Measurements from ENCODE around the gene POLR2H.

The POLR2H gene
- 6.3 to 30.5 (median 14.9) reads per million in 18 experiments for total RNA-seq

- peak in 1 of 2 donors; percentile 51 for DNase-seq
These were observed at the start of gene POLR2H, which contains the start of gene CLCN2 for GRCh38 chr3:184361532-184361931. POLR2H (plus strand) TSS chr3:184361710; CDS start chr3:184363493, 1,783 bp downstream. CLCN2 (minus strand) TSS chr3:184361605; CDS start chr3:184361479, 126 bp downstream.

- peak; percentile 91 to 97 for DNase-seq
These were observed 47.2 kb upstream of the POLR2H start, which contains the start of gene EIF4G1 for GRCh38 chr3:184314363-184314699. EIF4G1 (plus strand) TSS chr3:184314606; CDS start chr3:184315797, 1,191 bp downstream.

GRCh38 chr3:184314700-184315542 lies 46.6 kb upstream of the POLR2H start:
- DNase-seq: peak; percentile 61 to 77

GRCh38 chr3:184315543-184315867 lies 46.0 kb upstream of the POLR2H start:
- peak; percentile 31 to 41 for DNase-seq

DNA sequence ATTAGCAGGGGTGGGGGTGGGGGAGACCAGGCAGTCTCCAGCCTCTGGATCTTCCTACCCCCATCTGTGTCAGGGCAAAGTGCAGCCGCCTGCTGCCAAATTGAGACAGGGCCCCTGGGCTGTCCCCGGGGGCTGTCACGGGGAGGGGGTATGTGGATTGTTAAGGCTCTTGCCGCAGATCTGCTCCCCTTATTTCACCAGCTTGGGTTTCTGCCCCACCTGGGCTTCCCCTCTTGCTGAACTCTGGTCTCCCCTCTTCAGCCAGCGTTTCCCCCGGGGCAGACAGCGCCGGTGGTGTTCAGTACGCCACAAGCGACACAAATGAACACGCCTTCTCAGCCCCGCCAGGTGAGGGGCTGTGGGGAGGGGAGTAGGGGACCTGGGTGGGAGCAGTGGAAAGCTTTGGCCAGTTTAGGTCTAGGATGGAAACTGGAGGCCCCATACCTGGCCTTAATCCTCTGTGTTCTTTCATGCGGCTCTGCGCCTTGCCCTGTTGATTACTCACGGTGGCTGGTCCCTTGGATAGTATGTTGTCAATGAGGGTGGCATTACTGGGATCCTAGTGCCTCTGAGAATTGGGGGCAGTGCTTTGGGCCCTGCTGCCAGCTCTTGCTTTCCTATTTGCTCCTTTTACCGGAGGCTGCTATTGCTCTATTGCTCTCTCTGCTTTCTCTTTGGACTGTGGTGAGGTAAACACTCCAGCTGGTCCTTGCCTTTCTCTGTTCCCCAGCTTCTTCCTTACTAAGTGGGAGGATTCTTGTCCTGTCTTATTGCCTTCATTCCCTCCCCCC lies 45.4 kb upstream of the POLR2H start:
- no peak for DNase-seq

DNA sequence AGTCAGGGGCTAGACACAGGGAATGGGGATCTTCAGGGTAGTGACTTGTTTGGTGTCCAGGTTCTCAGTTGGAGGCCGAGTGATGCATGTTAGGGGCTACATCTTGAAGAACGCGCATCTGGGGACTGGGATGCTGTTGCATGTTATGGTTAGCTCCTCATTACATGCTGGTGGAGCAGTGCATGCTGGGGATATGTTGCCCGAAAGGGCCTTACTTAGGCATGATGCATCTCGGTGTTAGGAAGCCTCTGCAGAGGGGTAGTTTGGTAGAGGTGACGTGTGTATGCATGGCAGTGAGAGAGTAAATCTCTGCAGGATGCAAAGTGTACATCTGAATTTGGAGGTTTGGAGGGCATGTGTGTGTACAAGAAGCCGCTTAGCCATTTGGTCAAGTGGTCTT lies 44.7 kb upstream of the POLR2H start:
- no peak for DNase-seq

GRCh38 chr3:184317201-184317600 lies 44.3 kb upstream of the POLR2H start:
- no peak for DNase-seq

- peak; percentile 87 to 89 for DNase-seq
These were observed 41.4 kb upstream of the POLR2H start for GRCh38 chr3:184320104-184320445.

DNA sequence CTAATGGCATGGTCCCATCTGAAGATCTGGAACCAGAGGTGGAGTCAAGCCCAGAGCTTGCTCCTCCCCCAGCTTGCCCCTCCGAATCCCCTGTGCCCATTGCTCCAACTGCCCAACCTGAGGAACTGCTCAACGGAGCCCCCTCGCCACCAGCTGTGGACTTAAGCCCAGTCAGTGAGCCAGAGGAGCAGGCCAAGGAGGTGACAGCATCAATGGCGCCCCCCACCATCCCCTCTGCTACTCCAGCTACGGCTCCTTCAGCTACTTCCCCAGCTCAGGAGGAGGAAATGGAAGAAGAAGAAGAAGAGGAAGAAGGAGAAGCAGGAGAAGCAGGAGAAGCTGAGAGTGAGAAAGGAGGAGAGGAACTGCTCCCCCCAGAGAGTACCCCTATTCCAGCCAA lies 39.8 kb upstream of the POLR2H start:
- no peak for DNase-seq

- DNase-seq: peak; percentile 73 to 82
These were observed 38.6 kb upstream of the POLR2H start for GRCh38 chr3:184322731-184323487.

- DNase-seq: no peak
These were observed 37.8 kb upstream of the POLR2H start for GRCh38 chr3:184323696-184324095.

DNA sequence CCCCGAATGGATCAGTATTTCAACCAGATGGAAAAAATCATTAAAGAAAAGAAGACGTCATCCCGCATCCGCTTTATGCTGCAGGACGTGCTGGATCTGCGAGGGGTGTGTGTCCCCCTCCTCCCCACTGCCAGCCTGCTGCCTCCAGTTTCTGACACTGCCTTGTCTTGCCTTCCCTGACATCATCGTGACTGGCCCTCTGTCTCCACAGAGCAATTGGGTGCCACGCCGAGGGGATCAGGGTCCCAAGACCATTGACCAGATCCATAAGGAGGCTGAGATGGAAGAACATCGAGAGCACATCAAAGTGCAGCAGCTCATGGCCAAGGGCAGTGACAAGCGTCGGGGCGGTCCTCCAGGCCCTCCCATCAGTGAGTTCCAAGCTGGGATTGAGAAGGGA lies 36.2 kb upstream of the POLR2H start:
- DNase-seq: no peak

- DNase-seq: no peak
These were observed 35.7 kb upstream of the POLR2H start for GRCh38 chr3:184325715-184326369.

- no peak for DNase-seq
These were observed 34.3 kb upstream of the POLR2H start for GRCh38 chr3:184327171-184327570.

GRCh38 chr3:184328516-184328915 lies 33.0 kb upstream of the POLR2H start:
- no peak for DNase-seq

- DNase-seq: no peak
These were observed 29.0 kb upstream of the POLR2H start for GRCh38 chr3:184332370-184333090.

GRCh38 chr3:184333190-184333589 lies 28.3 kb upstream of the POLR2H start:
- DNase-seq: no peak

DNA sequence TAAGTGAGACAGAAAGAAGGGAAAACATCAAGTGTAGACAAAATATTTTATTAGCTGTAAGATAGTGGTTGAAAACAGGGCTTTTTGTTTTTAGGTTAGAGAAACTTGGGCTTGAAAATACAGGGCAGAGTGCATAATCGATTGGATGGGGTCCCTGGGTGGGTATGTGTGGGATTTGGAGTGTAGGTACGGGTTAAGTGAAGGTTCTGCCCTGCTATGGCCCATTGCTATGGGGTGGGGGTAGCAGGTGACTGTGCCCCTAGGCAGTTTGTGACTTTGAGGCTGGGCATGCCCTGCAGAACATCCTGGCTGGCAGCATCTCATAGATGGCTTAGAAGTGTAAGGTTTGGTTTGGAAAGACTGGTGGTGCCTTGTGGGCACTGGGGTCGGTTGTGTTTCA lies 27.8 kb upstream of the POLR2H start:
- no peak for DNase-seq

DNA sequence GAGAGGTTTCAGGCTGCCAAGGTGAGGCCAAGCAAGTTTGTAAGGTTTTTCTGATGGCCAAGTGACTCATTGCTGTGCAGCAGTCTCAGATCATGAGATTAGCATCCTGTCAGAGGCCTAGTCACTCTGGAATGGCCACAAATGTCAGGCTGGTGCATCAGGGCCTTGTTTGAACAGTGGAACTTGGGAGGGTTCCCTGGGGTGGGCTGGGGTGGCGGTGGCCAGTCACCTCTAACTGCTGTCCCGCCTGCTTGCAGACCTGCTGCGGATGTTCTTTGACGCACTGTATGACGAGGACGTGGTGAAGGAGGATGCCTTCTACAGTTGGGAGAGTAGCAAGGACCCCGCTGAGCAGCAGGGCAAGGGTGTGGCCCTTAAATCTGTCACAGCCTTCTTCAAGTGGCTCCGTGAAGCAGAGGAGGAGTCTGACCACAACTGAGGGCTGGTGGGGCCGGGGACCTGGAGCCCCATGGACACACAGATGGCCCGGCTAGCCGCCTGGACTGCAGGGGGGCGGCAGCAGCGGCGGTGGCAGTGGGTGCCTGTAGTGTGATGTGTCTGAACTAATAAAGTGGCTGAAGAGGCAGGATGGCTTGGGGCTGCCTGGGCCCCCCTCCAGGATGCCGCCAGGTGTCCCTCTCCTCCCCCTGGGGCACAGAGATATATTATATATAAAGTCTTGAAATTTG lies 26.9 kb upstream of the POLR2H start:
- DNase-seq: peak in 1 of 2 donors; percentile 35

- DNase-seq: no peak
These were observed 26.2 kb upstream of the POLR2H start for GRCh38 chr3:184335291-184335660.

Data from inflammatory macrophage (primary cell).